Measurements from ENCODE around the gene CHRNB2.
"Not testable (repeated sequence)": the region's sequence is repeated elsewhere in the genome, so short reads cannot be mapped to it uniquely, and the experiment has no call there.

Gene CHRNB2

GRCh38 chr1:154567386-154568156 lies at the start of gene CHRNB2:
CHRNB2 (plus strand) TSS chr1:154567778; CDS start chr1:154568045, 267 bp downstream.
- peak; percentile 30 for DNase-seq

- DNase-seq: no peak
Measured at GRCh38 chr1:154519591-154519991, 48.0 kb upstream of the CHRNB2 start.

GRCh38 chr1:154520333-154520732 lies 47.2 kb upstream of the CHRNB2 start:
- no peak for DNase-seq

GRCh38 chr1:154521695-154522094 lies 45.9 kb upstream of the CHRNB2 start:
- DNase-seq: no peak

- no peak for DNase-seq
Measured at GRCh38 chr1:154524881-154525280, 42.7 kb upstream of the CHRNB2 start.

- no peak for DNase-seq
Measured at GRCh38 chr1:154527192-154527591, 40.4 kb upstream of the CHRNB2 start.

GRCh38 chr1:154529308-154529707 lies 38.3 kb upstream of the CHRNB2 start:
- no peak for DNase-seq

- DNase-seq: not testable (repeated sequence)
Measured at GRCh38 chr1:154531950-154532349, 35.6 kb upstream of the CHRNB2 start.

- no peak for DNase-seq
Measured at GRCh38 chr1:154533952-154534844, 33.4 kb upstream of the CHRNB2 start.

- no peak for DNase-seq
Measured at GRCh38 chr1:154536570-154536969, 31.0 kb upstream of the CHRNB2 start.

GRCh38 chr1:154539486-154540483 lies 27.8 kb upstream of the CHRNB2 start:
- no peak for DNase-seq

GRCh38 chr1:154541231-154541630 lies 26.3 kb upstream of the CHRNB2 start:
- no peak for DNase-seq

GRCh38 chr1:154546264-154547063 lies 21.1 kb upstream of the CHRNB2 start:
- DNase-seq: peak; percentile 53

- DNase-seq: no peak
Measured at GRCh38 chr1:154547105-154547732, 20.4 kb upstream of the CHRNB2 start.

- DNase-seq: no peak
Measured at GRCh38 chr1:154548028-154548427, 19.6 kb upstream of the CHRNB2 start.

GRCh38 chr1:154549202-154549770 lies 18.3 kb upstream of the CHRNB2 start:
- DNase-seq: no peak

GRCh38 chr1:154550070-154550469 lies 17.5 kb upstream of the CHRNB2 start:
- no peak for DNase-seq

- DNase-seq: no peak
Measured at GRCh38 chr1:154550657-154551056, 16.9 kb upstream of the CHRNB2 start.

GRCh38 chr1:154551474-154551873 lies 16.1 kb upstream of the CHRNB2 start:
- no peak for DNase-seq

- no peak for DNase-seq
Measured at GRCh38 chr1:154552036-154552435, 15.5 kb upstream of the CHRNB2 start.

Data from GDM1 (cell line).